K562 (cell line): ENCODE results near the gene HAL. TPM values are rescaled to one million over a fixed set of nuclear protein-coding genes. Genes with fewer than 3 reads are reported as not detected.

ENCODE experiments used
- ADNP ChIP-seq: fragments of 200-800 bp; sonication (Bioruptor generic); IDR thresholded peaks from 2 replicates; pipeline ENCODE4 v1.6.1; 2016; ENCODE audit warnings: missing genetic modification characterization, missing compliant biosample characterization
- BRCA1 ChIP-seq, 2 experiments: fragments of 450-650 bp in 1 of 2; sonication (generic) in 1 of 2; formaldehyde crosslinking in 1 of 2; IDR thresholded peaks; 2 replicates each; pipeline versions ENCODE4 v1.5.0 to v1.6.1; 2017 to 2020; ENCODE audit warnings: mild to moderate bottlenecking in 1 of 2, missing genetic modification reagents in 1 of 2
- BRD4 ChIP-seq: fragments of 200-600 bp; sonication (generic); IDR thresholded peaks from 2 replicates; pipeline ENCODE4 v1.6.1; 2017; ENCODE audit warnings: inconsistent platforms
- CBX8 ChIP-seq: fragments of 200-600 bp; sonication (generic); IDR thresholded peaks from 2 replicates; pipeline ENCODE4 v1.6.1; 2012; ENCODE audit warnings: borderline replicate concordance, mixed run types, low read depth, mild to moderate bottlenecking, moderate library complexity, mixed read lengths, low read length, control low read depth, inconsistent platforms; ENCODE audit not compliant: poor library complexity, severe bottlenecking; ENCODE audit errors: extremely low read depth
- CREM ChIP-seq: IDR thresholded peaks from 2 replicates; pipeline ENCODE4 v1.6.1; 2014; ENCODE audit warnings: antibody characterized with exemption, low read depth
- CXXC5 ChIP-seq: fragments of 250-450 bp; sonication (Bioruptor Pico); IDR thresholded peaks from 2 replicates; pipeline ENCODE4 v1.8.0; 2022; ENCODE audit warnings: inconsistent platforms, mild to moderate bottlenecking, moderate library complexity
- EGR1 ChIP-seq: fragments of 450-650 bp; conservative IDR thresholded peaks from 2 replicates; pipeline ENCODE4 v1.6.1; 2017; ENCODE audit warnings: mild to moderate bottlenecking
- EP300 ChIP-seq: IDR thresholded peaks from 2 replicates; pipeline ENCODE4 v1.6.1; 2012; ENCODE audit warnings: low read length, improper control_type of control experiment
- ETV1 ChIP-seq: fragments of 450-650 bp; conservative IDR thresholded peaks from 2 replicates; pipeline ENCODE4 v1.6.1; 2016; ENCODE audit warnings: missing genetic modification characterization, control low read depth, low read depth, missing compliant biosample characterization
- GTF2E2 ChIP-seq: fragments of 200-800 bp; sonication (Bioruptor generic); IDR thresholded peaks from 2 replicates; pipeline ENCODE4 v1.6.1; 2016; ENCODE audit warnings: missing genetic modification characterization, missing compliant biosample characterization
- HDAC8 ChIP-seq: fragments of 450-650 bp; IDR thresholded peaks from 2 replicates; pipeline ENCODE4 v1.6.1; 2016; ENCODE audit warnings: mild to moderate bottlenecking, missing genetic modification characterization, moderate library complexity, missing compliant biosample characterization
- HOXB6 ChIP-seq: fragments of 250-450 bp; sonication (Bioruptor Pico); IDR thresholded peaks from 2 replicates; pipeline ENCODE4 v1.5.1; 2022; ENCODE audit warnings: mild to moderate bottlenecking, borderline replicate concordance
- PML ChIP-seq: IDR thresholded peaks from 2 replicates; pipeline ENCODE4 v1.6.1; 2012; ENCODE audit warnings: low read length, inconsistent platforms
- POLR2A ChIP-seq: fragments of 450-650 bp; conservative IDR thresholded peaks from 2 replicates; pipeline ENCODE4 v1.6.1; 2016
- POLR3G ChIP-seq: IDR thresholded peaks from 2 replicates; pipeline ENCODE4 v1.6.1; 2011; ENCODE audit not compliant: insufficient read length, insufficient replicate concordance; ENCODE audit errors: extremely low read depth
- PTBP1 ChIP-seq: fragments of 200-400 bp; formaldehyde crosslinking; IDR thresholded peaks from 2 replicates; pipeline ENCODE4 v1.6.1; 2017; ENCODE audit warnings: low read depth, low read length
- RB1 ChIP-seq: fragments of 450-650 bp; IDR thresholded peaks from 2 replicates; pipeline ENCODE4 v1.6.1; 2017; ENCODE audit warnings: low read depth, mild to moderate bottlenecking
- RBBP5 ChIP-seq: fragments of 200-600 bp; sonication (generic); IDR thresholded peaks from 2 replicates; pipeline ENCODE4 v1.6.1; 2012; ENCODE audit warnings: borderline replicate concordance, mild to moderate bottlenecking, low read length, control low read depth, inconsistent platforms; ENCODE audit not compliant: insufficient read depth, poor library complexity, severe bottlenecking
- SMARCA5 ChIP-seq: fragments of 450-650 bp; IDR thresholded peaks from 2 replicates; pipeline ENCODE4 v1.6.1; 2016
- ZNF184 ChIP-seq: sonication (generic); formaldehyde crosslinking; IDR thresholded peaks from 2 replicates; pipeline ENCODE4 v1.5.0; 2020; ENCODE audit warnings: missing genetic modification reagents
- ZNF217 ChIP-seq: sonication (generic); formaldehyde crosslinking; IDR thresholded peaks from 2 replicates; pipeline ENCODE4 v1.8.0; 2022; ENCODE audit warnings: mild to moderate bottlenecking, missing genetic modification reagents
- polyA plus RNA-seq, 8 experiments: library from polyadenylated mRNA; depleted of rRNA in 4 of 8; stranded (reverse) in 5 of 8; unstranded in 3 of 8; fragments of >200 nt; fragmentation: Nextera tagmentation in 2 of 8; fragmentation: Illumina TruSeq in 1 of 8; extraction: Ambion mirVana in 2 of 8; extraction: Trizol in 1 of 8; gene quantifications; 2 replicates each; pipeline versions ENCODE4 v1.2.1 to v1.2.3, GENCODE V29; 2011 to 2014; ENCODE audit warnings: inconsistent platforms in 1 of 8, missing spikeins in 1 of 8
- total RNA-seq, 7 experiments: library from RNA; depleted of rRNA in 6 of 7; stranded (reverse); fragments of >200 nt in 6 of 7; fragmentation: Illumina TruSeq in 2 of 7; extraction: Trizol in 2 of 7; gene quantifications; 2 replicates each; pipeline versions ENCODE4 v1.2.1 to v1.2.3, GENCODE V29; 2011 to 2021; ENCODE audit warnings: low replicate concordance in 1 of 7
- TF ChIP-seq, protein P1 (sequence below): sonication (generic); formaldehyde crosslinking; IDR thresholded peaks from 2 replicates; pipeline ENCODE4 v1.9.0; 2022; ENCODE audit warnings: mild to moderate bottlenecking, missing genetic modification reagents
- TF ChIP-seq, protein P2 (sequence below), 3 experiments: fragments of 200-800 bp in 1 of 3; sonication (Bioruptor generic) in 1 of 3; sonication (generic) in 1 of 3; formaldehyde crosslinking in 1 of 3; IDR thresholded peaks; 2 replicates each; pipeline versions ENCODE4 v1.6.1 to v1.8.0; 2016 to 2022; ENCODE audit warnings: mild to moderate bottlenecking in 2 of 3, missing compliant biosample characterization in 2 of 3, missing genetic modification characterization in 2 of 3, missing genetic modification reagents in 1 of 3
- TF ChIP-seq, protein P3 (sequence below): fragments of 250-450 bp; sonication (Bioruptor Pico); IDR thresholded peaks from 2 replicates; pipeline ENCODE4 v1.5.0; 2020; ENCODE audit warnings: mild to moderate bottlenecking

HAL gene
- total and polyA plus RNA-seq, 9 of the 15 experiments (the other 6 are each of a cell fraction or from before 2014, with no cell fraction given) = 0.03 to 0.36 (median 0.20) TPM; not detected in 4

- no peak for TF ChIP-seq ADNP (tag)
- no peak for TF ChIP-seq ZNF184
- peak; percentile 74 for TF ChIP-seq RB1
- no peak for TF ChIP-seq ETV1 (tag)
- no peak for TF ChIP-seq GTF2E2 (tag)
- TF ChIP-seq, protein P1, sequence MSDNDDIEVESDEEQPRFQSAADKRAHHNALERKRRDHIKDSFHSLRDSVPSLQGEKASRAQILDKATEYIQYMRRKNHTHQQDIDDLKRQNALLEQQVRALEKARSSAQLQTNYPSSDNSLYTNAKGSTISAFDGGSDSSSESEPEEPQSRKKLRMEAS (CRISPR knock-in tag) = 0 out of 2 replicates have a peak, but pooled peaks have one; percentile 32
- TF ChIP-seq SMARCA5 = peak; percentile 80; the same call in 1 of the 2 replicates
- TF ChIP-seq, protein P2, sequence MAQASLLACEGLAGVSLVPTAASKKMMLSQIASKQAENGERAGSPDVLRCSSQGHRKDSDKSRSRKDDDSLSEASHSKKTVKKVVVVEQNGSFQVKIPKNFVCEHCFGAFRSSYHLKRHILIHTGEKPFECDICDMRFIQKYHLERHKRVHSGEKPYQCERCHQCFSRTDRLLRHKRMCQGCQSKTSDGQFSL (CRISPR knock-in tag; IDR thresholded peaks at IDR 0.05) = no peak
- TF ChIP-seq, protein P2 (tag; IDR thresholded peaks at IDR 0.05) = no peak
- TF ChIP-seq EP300 = peak; percentile 56
- peak; percentile 82; the same call in 1 of the 2 replicates for TF ChIP-seq BRD4
- TF ChIP-seq POLR2A = peak; percentile 68; the same call in 1 of the 2 replicates
- no peak for TF ChIP-seq ZNF217
- TF ChIP-seq PML = no peak
- TF ChIP-seq EGR1 = peak; percentile 74
- TF ChIP-seq BRCA1 (IDR thresholded peaks at IDR 0.05) = no peak
- TF ChIP-seq BRCA1 (CRISPR knock-in tag; IDR thresholded peaks at IDR 0.05) = no peak
- TF ChIP-seq HOXB6 (CRISPR knock-in tag) = no peak
- peak; percentile 100 for TF ChIP-seq RBBP5
- peak; percentile 23; the same call in 1 of the 2 replicates for TF ChIP-seq HDAC8
- peak; percentile 38; the same call in 1 of the 2 replicates for TF ChIP-seq CXXC5 (CRISPR knock-in tag)
- no peak for TF ChIP-seq PTBP1
- peak; percentile 62 for TF ChIP-seq POLR3G
- peak; percentile 76 for TF ChIP-seq CREM
- TF ChIP-seq, protein P3, sequence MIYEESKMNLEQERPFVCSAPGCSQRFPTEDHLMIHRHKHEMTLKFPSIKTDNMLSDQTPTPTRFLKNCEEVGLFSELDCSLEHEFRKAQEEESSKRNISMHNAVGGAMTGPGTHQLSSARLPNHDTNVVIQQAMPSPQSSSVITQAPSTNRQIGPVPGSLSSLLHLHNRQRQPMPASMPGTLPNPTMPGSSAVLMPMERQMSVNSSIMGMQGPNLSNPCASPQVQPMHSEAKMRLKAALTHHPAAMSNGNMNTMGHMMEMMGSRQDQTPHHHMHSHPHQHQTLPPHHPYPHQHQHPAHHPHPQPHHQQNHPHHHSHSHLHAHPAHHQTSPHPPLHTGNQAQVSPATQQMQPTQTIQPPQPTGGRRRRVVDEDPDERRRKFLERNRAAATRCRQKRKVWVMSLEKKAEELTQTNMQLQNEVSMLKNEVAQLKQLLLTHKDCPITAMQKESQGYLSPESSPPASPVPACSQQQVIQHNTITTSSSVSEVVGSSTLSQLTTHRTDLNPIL (CRISPR knock-in tag) = no peak
- TF ChIP-seq CBX8 = no peak
Observed at GRCh38 chr12:96035283-96036236, 39.4 kb upstream of the HAL start, which contains the start of gene LTA4H (continued).
